ENCODE measurements around the gene NXPH3. TPM values are rescaled to one million over a fixed set of nuclear protein-coding genes. Genes with fewer than 3 reads are reported as not detected.

The NXPH3 gene
- total RNA-seq, 1 experiment from 2014 or later, result not detected

DNA sequence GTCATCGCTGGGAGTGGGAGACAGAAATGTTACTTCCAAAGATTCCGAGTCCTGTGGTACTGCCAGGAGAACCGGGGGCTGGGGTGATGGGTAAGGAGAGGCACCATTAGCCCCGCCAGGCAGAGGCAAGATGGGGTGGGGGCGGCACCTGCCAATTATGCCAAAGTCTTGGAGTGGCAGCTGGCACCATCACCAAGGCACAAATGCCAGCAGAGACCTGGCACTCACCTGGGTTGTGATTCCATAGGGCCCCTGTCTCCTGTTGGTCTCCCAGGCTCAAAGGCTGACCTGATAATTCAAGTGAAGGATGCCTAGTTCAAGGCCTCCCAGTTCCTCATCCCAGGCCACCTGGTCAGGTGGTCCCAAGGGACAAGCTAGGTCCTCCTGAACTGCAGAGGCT lies 7.6 kb downstream of the NXPH3 start:
- CTCF ChIA-PET, result interaction anchor here (0.6 to 1.1 kb wide), 2 partner anchors 14 to 94 kb away, joined by 3 read pairs; no protein-coding TSS in a partner anchor
- no peaks in the 10 kb centered on the region for H3K4me1 Mint-ChIP-seq (ENCODE audit: low read depth, unreplicated experiment)
- peaks cover 37% of the 10 kb centered on the region for H3K27me3 Mint-ChIP-seq (ENCODE audit: unreplicated experiment)
- no peak for DNase-seq
- no TSS peak for BruUV-seq (replicated peaks)
- H3K27ac Mint-ChIP-seq (ENCODE audit: unreplicated experiment), result no peak overlapping the region
- intact Hi-C loops (cut with micrococcal nuclease; ENCODE audit: unreplicated experiment), result no loop called here
- TF ChIP-seq CTCF (IDR thresholded peaks at IDR 0.05; ENCODE audit: unreplicated experiment), result no peak
- no peak overlapping the region for H3K4me3 Mint-ChIP-seq (ENCODE audit: low read depth, unreplicated experiment)
- no peaks in the 10 kb centered on the region for H3K9me3 Mint-ChIP-seq (ENCODE audit: low read depth, unreplicated experiment)
- peaks cover 5% of the 10 kb centered on the region for H3K36me3 Mint-ChIP-seq (ENCODE audit: insufficient read depth, unreplicated experiment)

GRCh38 chr17:49583889-49584288 lies 8.2 kb downstream of the NXPH3 start:
- H3K9me3 Mint-ChIP-seq (ENCODE audit: low read depth, unreplicated experiment), result no peaks in the 10 kb centered on the region
- CTCF ChIA-PET, result interaction anchor here (0.6 kb wide), 1 partner anchor 94 kb away, joined by 3 read pairs; no protein-coding TSS in a partner anchor
- no peaks in the 10 kb centered on the region for H3K4me1 Mint-ChIP-seq (ENCODE audit: low read depth, unreplicated experiment)
- H3K4me3 Mint-ChIP-seq (ENCODE audit: low read depth, unreplicated experiment), result no peak overlapping the region
- BruUV-seq (replicated peaks), result no TSS peak
- DNase-seq, result no peak
- no peak overlapping the region for H3K27ac Mint-ChIP-seq (ENCODE audit: unreplicated experiment)
- no peak for TF ChIP-seq CTCF (IDR thresholded peaks at IDR 0.05; ENCODE audit: unreplicated experiment)
- H3K36me3 Mint-ChIP-seq (ENCODE audit: insufficient read depth, unreplicated experiment), result peaks cover 2% of the 10 kb centered on the region
- H3K27me3 Mint-ChIP-seq (ENCODE audit: unreplicated experiment), result peaks cover 31% of the 10 kb centered on the region
- intact Hi-C loops (cut with micrococcal nuclease; ENCODE audit: unreplicated experiment), result no loop called here

DNA sequence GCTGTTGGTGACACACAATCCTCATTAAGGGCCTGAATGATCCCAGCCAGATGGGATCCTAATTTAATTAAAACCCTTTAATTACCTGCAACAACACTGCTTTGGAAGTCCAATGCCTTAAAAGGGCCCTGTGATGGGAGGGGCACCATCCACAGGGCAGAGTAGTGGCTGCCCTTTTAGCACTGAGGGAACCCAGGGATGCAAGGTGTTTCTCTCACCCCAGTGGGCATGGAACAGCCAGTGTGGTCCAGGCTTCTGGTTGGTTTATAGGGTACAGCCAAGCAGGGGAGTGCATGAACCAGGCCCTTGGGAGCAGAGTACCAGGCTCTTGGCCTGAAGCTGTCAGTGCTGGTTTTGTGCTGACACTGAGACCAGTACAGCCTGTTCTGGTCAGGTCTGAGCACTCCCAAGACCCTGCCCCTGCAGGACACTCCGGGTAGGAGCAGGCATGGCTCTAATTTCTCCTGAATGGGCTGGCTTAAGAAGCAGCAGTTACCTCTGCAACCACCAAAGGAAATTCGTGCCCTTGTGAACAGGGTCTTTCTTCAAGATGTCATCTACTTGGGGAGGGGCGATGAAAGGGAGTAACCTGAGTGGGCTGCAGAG lies 9.9 kb downstream of the NXPH3 start:
- intact Hi-C loops (cut with micrococcal nuclease; ENCODE audit: unreplicated experiment), result no loop called here
- H3K4me3 Mint-ChIP-seq (ENCODE audit: low read depth, unreplicated experiment), result no peak overlapping the region
- H3K27ac Mint-ChIP-seq (ENCODE audit: unreplicated experiment), result no peak overlapping the region
- CTCF ChIA-PET, result interaction anchor here (0.7 kb wide), 1 partner anchor 490 kb away, joined by 3 read pairs; no protein-coding TSS in a partner anchor
- H3K27me3 Mint-ChIP-seq (ENCODE audit: unreplicated experiment), result peaks cover 14% of the 10 kb centered on the region
- H3K9me3 Mint-ChIP-seq (ENCODE audit: low read depth, unreplicated experiment), result no peaks in the 10 kb centered on the region
- H3K36me3 Mint-ChIP-seq (ENCODE audit: insufficient read depth, unreplicated experiment), result no peaks in the 10 kb centered on the region
- no peaks in the 10 kb centered on the region for H3K4me1 Mint-ChIP-seq (ENCODE audit: low read depth, unreplicated experiment)
- TF ChIP-seq CTCF (IDR thresholded peaks at IDR 0.05; ENCODE audit: unreplicated experiment), result peak; percentile 25
- DNase-seq, result peak; percentile 53
- no TSS peak for BruUV-seq (replicated peaks)

DNA sequence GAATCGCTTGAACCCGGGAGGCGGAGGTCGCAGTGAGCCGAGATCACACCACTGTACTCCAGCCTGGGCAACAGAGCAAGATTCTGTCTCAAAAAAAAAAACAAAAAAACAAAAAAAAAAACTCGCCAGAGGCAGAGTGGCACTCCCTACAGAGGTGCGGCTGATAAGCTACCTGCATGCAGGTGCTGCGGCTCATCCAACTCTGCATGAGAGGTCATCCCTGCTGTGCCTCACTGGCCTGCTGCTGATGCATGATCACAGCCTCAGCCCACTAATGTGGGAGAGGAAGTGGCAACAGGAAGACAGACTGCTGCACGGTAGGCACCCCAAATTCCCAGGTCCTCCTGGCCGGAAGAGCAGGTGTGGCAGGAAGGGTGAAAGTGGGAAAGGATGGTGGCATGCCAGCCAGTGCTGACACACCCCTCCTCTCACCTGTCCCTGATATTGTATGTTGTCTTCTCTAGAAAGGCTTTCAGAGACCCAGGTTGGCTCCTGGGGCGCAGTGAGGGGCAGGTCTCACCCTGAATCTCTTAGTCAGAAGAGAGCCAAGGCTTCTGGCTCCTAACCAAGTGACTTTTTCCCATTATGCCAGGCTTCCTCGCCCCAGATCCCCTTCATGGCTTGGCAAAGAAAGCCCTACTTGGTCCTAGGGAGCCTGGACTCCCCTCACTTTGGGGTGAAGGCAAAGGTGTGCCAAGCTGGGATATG lies 11.8 kb downstream of the NXPH3 start:
- Mint-ChIP-seq H3K27ac (ENCODE audit: unreplicated experiment) (no peak overlapping the region), H3K4me3 (ENCODE audit: low read depth, unreplicated experiment) (no peak overlapping the region), H3K27me3 (ENCODE audit: unreplicated experiment) (no peaks in the 10 kb centered on the region), H3K9me3 (ENCODE audit: low read depth, unreplicated experiment) (no peaks in the 10 kb centered on the region), H3K4me1 (ENCODE audit: low read depth, unreplicated experiment) (no peaks in the 10 kb centered on the region), H3K36me3 (ENCODE audit: insufficient read depth, unreplicated experiment) (no peaks in the 10 kb centered on the region)
- no peak for TF ChIP-seq CTCF (IDR thresholded peaks at IDR 0.05; ENCODE audit: unreplicated experiment)
- no TSS peak for BruUV-seq (replicated peaks)
- DNase-seq, result no peak
- CTCF ChIA-PET, result interaction anchor here (0.6 to 1.1 kb wide), 2 partner anchors 10 to 722 kb away, joined by 4 to 5 read pairs; no protein-coding TSS in a partner anchor
- intact Hi-C loops (cut with micrococcal nuclease; ENCODE audit: unreplicated experiment), result no loop called here

Measured in Calu3 (cell line).